IPS-18a (cell line): ENCODE results near the gene ATP8B2.
"Not testable (repeated sequence)": the region's sequence is repeated elsewhere in the genome, so short reads cannot be mapped to it uniquely, and the experiment has no call there.

Experiments
- H3K27ac ChIP-seq: one replicate; pipeline ENCODE4 v1.5.1; 2013; ENCODE audit warnings: low read length
- H3K27me3 ChIP-seq: one replicate; pipeline ENCODE4 v1.6.1; 2013; ENCODE audit warnings: mild to moderate bottlenecking, low read length; ENCODE audit not compliant: control insufficient read depth, insufficient read depth
- H3K36me3 ChIP-seq: one replicate; pipeline ENCODE4 v1.6.1; 2013; ENCODE audit warnings: low read depth, low read length; ENCODE audit not compliant: control insufficient read depth
- H3K4me1 ChIP-seq: one replicate; pipeline ENCODE4 v1.6.1; 2013; ENCODE audit warnings: low read depth, low read length; ENCODE audit not compliant: control insufficient read depth
- H3K4me3 ChIP-seq: one replicate; pipeline ENCODE4 v1.5.1; 2013; ENCODE audit warnings: low read length
- H3K9ac ChIP-seq: one replicate; pipeline ENCODE4 v1.6.1; 2013; ENCODE audit warnings: mild to moderate bottlenecking, low read length, moderate library complexity
- H3K9me3 ChIP-seq: one replicate; pipeline ENCODE4 v1.6.1; 2013; ENCODE audit warnings: low read depth, low read length; ENCODE audit not compliant: control insufficient read depth

The ATP8B2 gene

DNA sequence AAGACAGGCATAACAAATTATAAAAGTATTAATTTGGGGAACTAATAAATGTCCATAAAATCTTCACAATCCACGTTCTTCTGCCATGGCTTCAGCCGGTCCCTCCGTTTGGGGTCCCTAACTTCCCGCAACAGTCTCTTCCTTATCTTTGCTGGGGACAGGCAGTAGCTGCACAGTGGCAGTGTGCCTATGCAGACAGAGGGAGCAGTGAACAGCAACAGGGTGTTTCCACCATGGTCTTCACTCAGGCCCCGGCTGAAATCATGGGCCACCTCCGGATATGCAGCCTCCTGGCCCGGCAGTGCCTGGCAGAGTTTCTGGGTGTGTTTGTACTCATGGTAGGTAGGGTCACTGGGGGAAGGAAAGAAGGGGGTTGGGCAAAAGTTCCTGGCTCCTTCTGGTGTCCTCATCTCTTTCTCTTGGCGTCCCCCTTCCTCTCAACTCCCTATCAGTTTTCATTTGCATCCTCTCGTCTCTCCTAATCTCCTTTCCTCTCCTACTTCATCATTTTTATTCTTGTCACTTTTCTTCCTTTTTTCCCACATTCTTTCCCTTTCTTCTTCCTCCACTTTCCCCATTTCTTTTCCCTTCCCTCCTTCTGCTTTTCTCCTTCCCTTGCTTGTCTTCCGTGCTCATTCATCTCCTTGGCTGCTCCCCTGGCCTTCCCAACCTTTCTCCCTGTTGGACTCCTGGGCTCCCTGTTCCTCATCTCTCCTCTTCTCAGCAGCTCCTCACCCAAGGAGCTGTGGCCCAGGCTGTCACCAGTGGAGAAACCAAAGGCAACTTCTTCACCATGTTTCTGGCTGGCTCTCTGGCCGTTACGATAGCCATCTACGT, 12.9 kb upstream of the ATP8B2 start:
- not testable (repeated sequence) for H3K36me3 ChIP-seq, H3K9me3 ChIP-seq, H3K4me1 ChIP-seq, H3K27ac ChIP-seq, H3K9ac ChIP-seq, H3K27me3 ChIP-seq, H3K4me3 ChIP-seq

GRCh38 chr1:154313066-154313356, 12.3 kb upstream of the ATP8B2 start:
- H3K27me3 ChIP-seq, result no peaks in the 10 kb centered on the region
- H3K36me3 ChIP-seq, result no peaks in the 10 kb centered on the region
- H3K9me3 ChIP-seq, result peaks cover 4% of the 10 kb centered on the region
- H3K9ac ChIP-seq, result no peak overlapping the region
- no peak overlapping the region for H3K4me3 ChIP-seq
- no peak overlapping the region for H3K27ac ChIP-seq
- H3K4me1 ChIP-seq, result no peaks in the 10 kb centered on the region

- H3K9me3 ChIP-seq, H3K27ac ChIP-seq, H3K36me3 ChIP-seq, H3K4me3 ChIP-seq, H3K9ac ChIP-seq, H3K27me3 ChIP-seq, H3K4me1 ChIP-seq: not testable (repeated sequence)
Measured at GRCh38 chr1:154314226-154314625, 11.1 kb upstream of the ATP8B2 start.

GRCh38 chr1:154316704-154317103, 8.6 kb upstream of the ATP8B2 start:
- no peak overlapping the region for H3K9ac ChIP-seq
- H3K27me3 ChIP-seq, result no peaks in the 10 kb centered on the region
- H3K9me3 ChIP-seq, result peaks cover 4% of the 10 kb centered on the region
- no peaks in the 10 kb centered on the region for H3K36me3 ChIP-seq
- no peak overlapping the region for H3K4me3 ChIP-seq
- H3K4me1 ChIP-seq, result no peaks in the 10 kb centered on the region
- no peak overlapping the region for H3K27ac ChIP-seq

- H3K27ac ChIP-seq, result no peak overlapping the region
- no peak overlapping the region for H3K9ac ChIP-seq
- peaks cover 4% of the 10 kb centered on the region for H3K9me3 ChIP-seq
- no peaks in the 10 kb centered on the region for H3K4me1 ChIP-seq
- H3K27me3 ChIP-seq, result no peaks in the 10 kb centered on the region
- H3K4me3 ChIP-seq, result no peak overlapping the region
- no peaks in the 10 kb centered on the region for H3K36me3 ChIP-seq
Measured at GRCh38 chr1:154318386-154318785, 6.9 kb upstream of the ATP8B2 start.

- Histone ChIP-seq H3K36me3 (no peaks in the 10 kb centered on the region), H3K4me1 (no peaks in the 10 kb centered on the region), H3K27ac (no peak within 1 kb of the TSS), H3K4me3 (no peak within 1 kb of the TSS), H3K27me3 (no peaks in the 10 kb centered on the region), H3K9me3 (peaks cover under 1% of the 10 kb centered on the region), H3K9ac (no peak within 1 kb of the TSS)
Measured at GRCh38 chr1:154320882-154321608, 4.3 kb upstream of the ATP8B2 start, which contains the start of gene AQP10. TSS of gene AQP10 (plus strand) at chr1:154321093. CDS start at chr1:154321156, 63 bp downstream.

DNA sequence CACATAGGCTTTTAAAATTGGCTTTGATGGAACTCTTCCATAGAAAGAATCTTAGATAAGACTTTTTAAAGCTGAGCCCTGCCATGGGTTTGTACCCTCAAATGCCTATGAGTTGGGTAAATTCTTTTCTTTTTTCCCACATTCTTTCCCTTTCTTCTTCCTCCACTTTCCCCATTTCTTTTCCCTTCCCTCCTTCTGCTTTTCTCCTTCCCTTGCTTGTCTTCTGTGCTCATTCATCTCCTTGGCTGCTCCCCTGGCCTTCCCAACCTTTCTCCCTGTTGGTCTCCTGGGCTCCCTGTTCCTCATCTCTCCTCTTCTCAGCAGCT, 3.8 kb upstream of the ATP8B2 start:
- not testable (repeated sequence) for H3K27ac ChIP-seq, H3K27me3 ChIP-seq, H3K36me3 ChIP-seq, H3K4me1 ChIP-seq, H3K4me3 ChIP-seq, H3K9ac ChIP-seq, H3K9me3 ChIP-seq

- no peak overlapping the region for H3K27ac ChIP-seq
- no peaks in the 10 kb centered on the region for H3K27me3 ChIP-seq
- H3K4me1 ChIP-seq, result peaks cover 17% of the 10 kb centered on the region
Measured at GRCh38 chr1:154323493-154323892, 1.8 kb upstream of the ATP8B2 start.

GRCh38 chr1:154324241-154324640, 1.1 kb upstream of the ATP8B2 start:
- Histone ChIP-seq H3K27ac (no peak overlapping the region), H3K4me1 (peaks cover 20% of the 10 kb centered on the region), H3K27me3 (no peaks in the 10 kb centered on the region), H3K9me3 (no peaks in the 10 kb centered on the region), H3K9ac (no peak overlapping the region), H3K36me3 (no peaks in the 10 kb centered on the region), H3K4me3 (peak overlapping the region; percentile 74)

More at GRCh38 chr1:154323493-154323892, 1.8 kb upstream of the ATP8B2 start:
- H3K9me3 ChIP-seq, result no peaks in the 10 kb centered on the region
- no peaks in the 10 kb centered on the region for H3K36me3 ChIP-seq
- no peak overlapping the region for H3K9ac ChIP-seq
- H3K4me3 ChIP-seq, result no peak overlapping the region

DNA sequence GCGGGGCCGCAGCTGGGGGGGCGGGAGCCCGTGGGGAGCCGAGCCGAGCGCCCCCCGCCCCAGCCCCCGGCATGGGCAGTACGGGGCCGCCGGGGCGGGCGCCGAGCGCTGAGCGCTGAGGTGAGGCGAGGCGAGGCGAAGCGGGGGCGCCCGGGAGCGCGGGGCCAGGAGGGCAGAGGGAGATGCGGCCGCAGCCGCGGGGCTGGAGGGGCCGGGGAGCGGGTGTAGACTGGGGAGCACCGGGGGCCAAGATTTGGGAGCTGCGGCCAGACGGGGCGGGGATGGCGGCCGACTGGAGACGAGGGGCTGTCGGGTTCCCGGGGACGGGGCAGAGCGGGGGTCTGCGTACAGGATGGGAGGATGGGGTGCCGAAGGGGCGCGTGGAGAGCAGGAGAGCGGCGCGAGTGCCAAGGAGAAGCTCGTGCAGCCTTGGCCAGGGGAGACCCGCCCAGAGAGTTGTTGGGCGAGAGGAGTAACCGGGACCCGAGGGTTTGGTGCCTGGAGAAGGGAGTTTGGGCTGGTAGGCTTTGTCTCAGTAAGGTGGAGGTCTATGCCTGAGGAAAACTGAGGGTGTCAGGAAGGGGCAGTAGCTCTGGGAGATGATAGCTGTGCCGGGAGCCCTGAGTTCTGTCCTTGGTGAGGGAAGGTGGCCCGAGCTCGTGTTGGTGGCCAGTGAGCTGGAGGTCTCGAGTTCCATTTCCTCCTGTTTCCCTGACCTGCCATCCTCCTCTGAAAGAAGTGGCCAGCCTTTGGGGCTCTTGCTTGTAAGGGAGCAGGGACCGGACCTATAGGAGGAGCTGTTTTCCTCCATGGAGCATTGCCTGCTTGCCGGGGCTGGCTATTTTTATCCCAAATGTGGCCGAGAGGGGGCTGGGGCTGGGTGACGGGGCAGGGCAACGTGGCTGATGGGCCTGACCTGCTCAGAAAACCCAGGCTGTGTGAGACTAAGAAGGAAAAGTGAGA, 539 bp downstream of the ATP8B2 start:
- Histone ChIP-seq H3K4me1 (peaks cover 26% of the 10 kb centered on the region), H3K27me3 (no peaks in the 10 kb centered on the region), H3K9ac (peak overlapping the region; percentile 41), H3K4me3 (peak overlapping the region; percentile 87), H3K9me3 (no peaks in the 10 kb centered on the region), H3K27ac (no peak overlapping the region), H3K36me3 (peaks cover 4% of the 10 kb centered on the region)
